Activated T-helper 17 cell treated with anti-CD3 and anti-CD28 coated beads, Interleukin-2, amount 50 U/mL, for 72 hours (primary cell): Measurements from ENCODE around the gene TAS2R46. TPM values are rescaled to one million over a fixed set of nuclear protein-coding genes. Genes with fewer than 3 reads are reported as not detected.
"Not testable (repeated sequence)": the region's sequence is repeated elsewhere in the genome, so short reads cannot be mapped to it uniquely, and the experiment has no call there.

Experiments used
- ATAC-seq: fragments of 150-1000 bp; cut with Tn5 transposase; replicated peaks from 2 replicates; pipeline ENCODE4 v1.10.0; 2021; ENCODE audit warnings: mild to moderate bottlenecking, moderate library complexity
- H3K27ac Mint-ChIP-seq: one replicate; pipeline ENCODE4 v1.8.0; 2022; ENCODE audit warnings: mixed read lengths
- H3K27me3 Mint-ChIP-seq: one replicate; pipeline ENCODE4 v1.8.0; 2022; ENCODE audit warnings: mixed read lengths
- H3K36me3 Mint-ChIP-seq: one replicate; pipeline ENCODE4 v1.8.0; 2022; ENCODE audit warnings: low read depth, mild to moderate bottlenecking, mixed read lengths
- H3K4me1 Mint-ChIP-seq: one replicate; pipeline ENCODE4 v1.8.0; 2022; ENCODE audit warnings: mixed read lengths
- H3K4me3 Mint-ChIP-seq: one replicate; pipeline ENCODE4 v1.8.0; 2022; ENCODE audit warnings: mild to moderate bottlenecking, mixed read lengths
- H3K9me3 Mint-ChIP-seq: one replicate; pipeline ENCODE4 v1.8.0; 2022; ENCODE audit warnings: mixed read lengths
- total RNA-seq, 2 donors: library from RNA; stranded (reverse); gene quantifications; one replicate each; pipeline ENCODE4 v1.2.3, GENCODE V29; 2022

Gene TAS2R46, protein sequence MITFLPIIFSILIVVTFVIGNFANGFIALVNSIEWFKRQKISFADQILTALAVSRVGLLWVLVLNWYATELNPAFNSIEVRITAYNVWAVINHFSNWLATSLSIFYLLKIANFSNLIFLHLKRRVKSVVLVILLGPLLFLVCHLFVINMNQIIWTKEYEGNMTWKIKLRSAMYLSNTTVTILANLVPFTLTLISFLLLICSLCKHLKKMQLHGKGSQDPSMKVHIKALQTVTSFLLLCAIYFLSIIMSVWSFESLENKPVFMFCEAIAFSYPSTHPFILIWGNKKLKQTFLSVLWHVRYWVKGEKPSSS
- 1 to 10 TPM; 1.8 to 3.1 TPM for total RNA-seq

GRCh38 chr12:11062194-11062593 lies at the start of gene TAS2R46:
TSS of gene TAS2R46 (minus strand) at chr12:11062294. CDS start at chr12:11062294, 0 bp downstream.
- not testable (repeated sequence) for H3K4me1 Mint-ChIP-seq, H3K27me3 Mint-ChIP-seq, H3K4me3 Mint-ChIP-seq, H3K36me3 Mint-ChIP-seq, H3K9me3 Mint-ChIP-seq, ATAC-seq
- peak within 1 kb of the TSS; percentile 7 for H3K27ac Mint-ChIP-seq

- ATAC-seq, H3K27me3 Mint-ChIP-seq: not testable (repeated sequence)
- Mint-ChIP-seq H3K4me3 (peak overlapping the region; percentile 36), H3K36me3 (peaks cover 85% of the 10 kb centered on the region), H3K27ac (peak overlapping the region; percentile 84), H3K4me1 (peaks cover 34% of the 10 kb centered on the region), H3K9me3 (peaks cover 16% of the 10 kb centered on the region)
These were observed 49.1 kb upstream of the TAS2R46 start for GRCh38 chr12:11111213-11111612.

DNA sequence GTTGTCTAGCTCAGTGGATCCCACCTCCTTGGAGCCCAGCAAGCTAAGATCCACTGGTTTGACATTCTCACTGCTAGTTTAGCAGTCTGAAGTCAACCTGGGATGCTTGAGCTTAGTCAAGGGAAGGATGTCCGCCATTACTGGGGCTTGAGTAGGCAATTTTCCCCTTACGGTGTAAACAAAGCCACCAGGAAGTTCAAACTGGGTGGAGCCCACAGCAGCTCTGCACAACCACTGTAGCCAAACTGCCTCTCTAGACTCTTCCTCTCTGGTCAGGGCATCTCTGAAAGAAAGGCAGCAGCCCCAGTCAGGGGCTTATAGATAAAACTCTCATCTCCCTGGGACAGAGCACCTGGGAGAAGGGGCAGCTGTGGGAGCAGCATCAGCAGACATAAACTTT lies 46.8 kb upstream of the TAS2R46 start:
- H3K27ac Mint-ChIP-seq, result peak overlapping the region; percentile 42
- peaks cover 22% of the 10 kb centered on the region for H3K9me3 Mint-ChIP-seq

GRCh38 chr12:11107719-11108118 lies 45.6 kb upstream of the TAS2R46 start:
- Mint-ChIP-seq H3K27me3 (no peaks in the 10 kb centered on the region), H3K4me1 (peaks cover 24% of the 10 kb centered on the region), H3K9me3 (peaks cover 21% of the 10 kb centered on the region), H3K4me3 (no peak overlapping the region), H3K36me3 (peaks cover 69% of the 10 kb centered on the region), H3K27ac (peak overlapping the region; percentile 35)
- ATAC-seq, result no peak

More for the DNA sequence above, 46.8 kb upstream of the TAS2R46 start:
- Mint-ChIP-seq H3K27me3 (no peaks in the 10 kb centered on the region), H3K4me3 (peak overlapping the region; percentile 44), H3K36me3 (peaks cover 69% of the 10 kb centered on the region), H3K4me1 (peaks cover 29% of the 10 kb centered on the region)
- no peak for ATAC-seq

GRCh38 chr12:11106288-11106687 lies 44.2 kb upstream of the TAS2R46 start:
- H3K4me1 Mint-ChIP-seq, result peaks cover 20% of the 10 kb centered on the region
- no peaks in the 10 kb centered on the region for H3K27me3 Mint-ChIP-seq
- H3K9me3 Mint-ChIP-seq, result peaks cover 15% of the 10 kb centered on the region
- H3K27ac Mint-ChIP-seq, result no peak overlapping the region
- peaks cover 67% of the 10 kb centered on the region for H3K36me3 Mint-ChIP-seq
- no peak overlapping the region for H3K4me3 Mint-ChIP-seq
- no peak for ATAC-seq

DNA sequence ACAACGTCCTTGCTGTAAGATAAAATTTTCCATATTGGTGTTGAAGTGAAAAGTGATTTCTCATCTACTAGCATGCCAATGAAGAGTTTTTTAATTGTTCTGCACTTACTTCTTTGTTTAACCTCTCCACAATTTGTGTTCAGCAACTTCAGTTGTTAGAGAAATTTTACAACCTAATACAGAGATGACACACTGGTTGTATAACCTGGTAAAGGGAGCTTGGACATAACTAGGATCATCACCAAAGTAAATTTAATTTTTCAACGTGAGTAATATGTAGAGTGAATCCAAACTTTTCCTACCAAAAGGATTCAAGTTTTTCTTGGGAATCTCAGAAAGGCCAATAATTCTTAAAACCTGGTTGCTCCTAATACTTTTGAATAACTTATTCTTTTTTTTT lies 43.5 kb upstream of the TAS2R46 start:
- no peak for ATAC-seq
- Mint-ChIP-seq H3K4me3 (no peak overlapping the region), H3K36me3 (peaks cover 64% of the 10 kb centered on the region), H3K9me3 (peaks cover 14% of the 10 kb centered on the region), H3K27me3 (no peaks in the 10 kb centered on the region), H3K4me1 (peaks cover 12% of the 10 kb centered on the region), H3K27ac (no peak overlapping the region)

DNA sequence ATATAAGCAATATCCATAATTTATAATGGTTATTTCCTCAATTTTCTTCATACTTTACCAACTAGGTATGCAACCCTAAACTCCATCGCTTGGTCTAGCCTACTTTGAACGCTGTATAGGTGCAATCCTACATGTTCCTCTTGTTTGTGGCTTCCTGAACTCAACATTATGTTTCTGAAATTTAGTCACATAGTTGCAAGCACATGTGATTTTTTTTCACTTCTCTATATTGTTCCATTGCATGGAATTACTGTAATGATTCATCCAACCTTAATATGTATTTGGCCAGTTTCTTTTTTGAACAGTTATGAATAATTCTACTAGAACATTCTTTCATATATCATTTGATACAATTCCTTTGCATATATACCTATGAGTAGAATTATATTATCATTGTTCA lies 32.8 kb upstream of the TAS2R46 start:
- not testable (repeated sequence) for H3K9me3 Mint-ChIP-seq, H3K4me1 Mint-ChIP-seq, H3K27ac Mint-ChIP-seq, H3K4me3 Mint-ChIP-seq, H3K27me3 Mint-ChIP-seq
- peak; percentile 94 for ATAC-seq
- peaks cover 35% of the 10 kb centered on the region for H3K36me3 Mint-ChIP-seq

DNA sequence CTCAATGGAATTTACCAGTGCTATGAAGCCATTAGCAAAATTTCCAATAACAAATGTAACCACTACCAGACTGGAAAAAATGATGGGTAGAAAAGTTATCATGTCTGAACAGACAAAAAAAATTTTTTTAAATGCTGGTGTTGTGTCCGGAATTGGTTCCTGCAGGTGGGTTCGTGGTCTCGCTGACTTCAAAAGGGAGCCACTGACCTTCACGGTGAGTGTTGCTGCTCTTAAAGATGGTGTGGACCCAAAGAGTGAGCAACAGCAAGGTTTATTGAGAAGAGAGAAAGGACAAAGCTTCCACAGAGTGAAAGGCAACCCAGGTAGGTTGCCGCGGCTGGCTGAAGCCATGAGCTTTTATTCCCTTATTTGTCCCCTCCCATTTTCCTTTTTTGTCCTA lies 30.0 kb upstream of the TAS2R46 start, which contains the start of gene TAS2R43:
Gene TAS2R43 (minus strand): TSS at position 186 of the 400 bp plus-strand sequence. CDS start 84 bp downstream, at position 102.
- H3K27ac Mint-ChIP-seq, result no peak within 1 kb of the TSS

DNA sequence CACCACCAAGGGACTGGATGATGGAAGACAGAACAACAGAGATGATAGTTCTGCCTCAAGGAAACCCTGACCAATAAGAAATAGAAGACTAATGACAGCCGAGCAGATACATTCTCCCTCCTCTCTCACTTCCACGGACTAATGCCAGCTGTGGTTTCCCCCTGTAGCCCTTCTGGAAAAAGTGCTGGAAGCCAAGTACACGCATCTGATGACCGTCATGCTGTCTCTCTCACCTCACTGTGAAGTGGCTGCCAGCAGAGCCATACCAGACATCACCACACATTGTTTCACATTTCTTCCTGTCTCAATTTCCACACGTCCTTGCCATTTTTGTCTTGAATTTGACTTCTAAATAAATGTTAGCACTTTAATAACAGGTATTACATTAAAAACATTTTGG lies 27.2 kb upstream of the TAS2R46 start:
- no peaks in the 10 kb centered on the region for H3K4me1 Mint-ChIP-seq

More for the DNA sequence above, 30.0 kb upstream of the TAS2R46 start, which contains the start of gene TAS2R43:
- no peaks in the 10 kb centered on the region for H3K27me3 Mint-ChIP-seq
- H3K4me1 Mint-ChIP-seq, result no peaks in the 10 kb centered on the region
- no peak within 1 kb of the TSS for H3K4me3 Mint-ChIP-seq
- peaks cover 25% of the 10 kb centered on the region for H3K36me3 Mint-ChIP-seq
- H3K9me3 Mint-ChIP-seq, result no peaks in the 10 kb centered on the region
- ATAC-seq, result no peak

DNA sequence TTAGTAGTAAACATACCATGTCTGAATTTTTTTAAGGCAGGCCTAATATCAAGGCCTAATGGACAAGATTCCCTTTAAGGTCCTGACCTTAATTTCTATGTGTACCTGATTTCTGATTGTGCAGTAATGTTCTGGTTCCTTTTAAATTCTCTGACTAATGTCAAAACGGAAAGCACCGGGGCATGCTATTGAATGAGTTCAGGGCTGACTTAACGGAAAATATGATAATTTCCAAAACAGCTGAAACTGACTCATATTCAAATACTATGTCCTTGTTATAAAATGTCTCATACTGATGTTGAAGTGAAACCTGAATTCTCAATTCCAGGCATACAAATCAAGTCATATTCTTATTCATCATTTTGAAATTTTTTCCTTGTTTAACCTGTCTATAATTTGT lies 23.3 kb upstream of the TAS2R46 start:
- Mint-ChIP-seq H3K36me3 (peaks cover 19% of the 10 kb centered on the region), H3K27me3 (no peaks in the 10 kb centered on the region), H3K9me3 (peaks cover 5% of the 10 kb centered on the region), H3K4me1 (no peaks in the 10 kb centered on the region), H3K4me3 (peak overlapping the region; percentile 25), H3K27ac (peak overlapping the region; percentile 84)
- peak; percentile 95 for ATAC-seq

More for the DNA sequence above, 27.2 kb upstream of the TAS2R46 start:
- Mint-ChIP-seq H3K9me3 (no peaks in the 10 kb centered on the region), H3K27ac (no peak overlapping the region), H3K36me3 (peaks cover 32% of the 10 kb centered on the region), H3K27me3 (no peaks in the 10 kb centered on the region), H3K4me3 (no peak overlapping the region)
- ATAC-seq, result no peak

DNA sequence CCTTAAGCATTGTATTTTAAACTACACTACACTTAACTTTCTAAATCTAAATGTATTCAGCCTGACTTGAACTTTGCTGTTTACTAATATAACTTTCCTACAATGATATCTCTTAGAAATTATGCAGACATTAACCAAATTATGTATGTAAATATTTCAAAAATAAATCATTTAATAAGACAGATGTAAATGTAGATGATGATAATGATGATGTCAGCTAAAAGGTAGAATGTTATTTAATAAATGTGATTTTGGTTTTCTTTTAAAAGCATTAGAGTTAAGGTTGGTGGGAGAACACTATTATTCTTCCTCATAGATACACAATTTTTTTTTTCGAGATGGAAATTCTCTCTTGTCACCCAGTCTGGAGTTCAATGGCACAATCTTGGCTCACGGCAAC lies 19.9 kb upstream of the TAS2R46 start:
- H3K36me3 Mint-ChIP-seq, result peaks cover 19% of the 10 kb centered on the region
- no peak overlapping the region for H3K27ac Mint-ChIP-seq
- no peak for ATAC-seq
- peaks cover 5% of the 10 kb centered on the region for H3K9me3 Mint-ChIP-seq
- peaks cover 13% of the 10 kb centered on the region for H3K4me1 Mint-ChIP-seq
- no peaks in the 10 kb centered on the region for H3K27me3 Mint-ChIP-seq
- H3K4me3 Mint-ChIP-seq, result no peak overlapping the region

DNA sequence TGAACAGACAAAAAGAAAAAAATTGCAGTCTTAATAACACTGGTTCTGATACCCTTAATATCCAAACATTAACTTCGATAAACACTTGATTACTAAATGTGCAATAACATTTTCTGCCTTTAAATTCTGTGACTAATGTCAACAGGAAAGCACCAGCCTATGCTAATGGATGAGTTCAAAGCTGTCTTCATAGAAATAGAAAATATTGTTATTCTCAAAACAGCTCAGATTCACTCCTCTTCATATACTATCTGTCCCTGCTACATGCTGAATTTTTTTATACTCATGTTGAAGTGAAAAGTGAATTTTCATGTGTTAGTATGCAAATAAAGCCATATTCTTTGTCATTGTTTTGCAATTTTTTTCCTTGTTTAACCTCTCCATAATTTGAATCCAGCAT lies 16.2 kb upstream of the TAS2R46 start:
- Mint-ChIP-seq H3K36me3 (peaks cover 16% of the 10 kb centered on the region), H3K4me3 (no peak overlapping the region), H3K27ac (no peak overlapping the region), H3K4me1 (peaks cover 26% of the 10 kb centered on the region), H3K9me3 (peaks cover 5% of the 10 kb centered on the region), H3K27me3 (no peaks in the 10 kb centered on the region)
- peak; percentile 60 for ATAC-seq

GRCh38 chr12:11075642-11076041 lies 13.5 kb upstream of the TAS2R46 start:
- Mint-ChIP-seq H3K27ac (no peak overlapping the region), H3K27me3 (no peaks in the 10 kb centered on the region), H3K4me1 (peaks cover 26% of the 10 kb centered on the region), H3K9me3 (no peaks in the 10 kb centered on the region), H3K4me3 (no peak overlapping the region), H3K36me3 (peaks cover 18% of the 10 kb centered on the region)
- peak; percentile 43 for ATAC-seq

DNA sequence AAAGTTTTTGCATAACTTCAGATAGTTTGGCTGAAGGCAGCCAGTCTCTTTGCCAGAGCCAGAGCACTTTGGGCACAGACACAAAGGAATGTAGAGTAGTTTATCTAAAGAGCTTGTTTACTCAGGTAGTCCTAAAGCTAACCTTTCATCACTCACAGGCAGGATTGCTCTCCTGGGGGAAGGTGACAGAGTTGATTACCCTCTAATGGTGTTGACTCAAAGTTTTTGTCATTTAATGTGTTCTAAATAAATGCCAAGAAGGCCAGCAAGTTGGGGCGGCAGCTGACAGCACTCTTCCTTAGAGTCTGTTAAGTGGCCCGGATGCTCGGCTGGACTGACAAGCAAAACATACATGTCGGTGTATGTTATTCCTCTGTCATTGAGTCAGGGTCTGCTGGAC lies 9.3 kb upstream of the TAS2R46 start:
- H3K4me3 Mint-ChIP-seq, result no peak overlapping the region
- peaks cover 18% of the 10 kb centered on the region for H3K36me3 Mint-ChIP-seq
- no peak for ATAC-seq
- H3K27ac Mint-ChIP-seq, result no peak overlapping the region
- no peaks in the 10 kb centered on the region for H3K27me3 Mint-ChIP-seq
- no peaks in the 10 kb centered on the region for H3K9me3 Mint-ChIP-seq
- H3K4me1 Mint-ChIP-seq, result peaks cover 14% of the 10 kb centered on the region

GRCh38 chr12:11070999-11071398 lies 8.9 kb upstream of the TAS2R46 start:
- Mint-ChIP-seq H3K27ac (no peak overlapping the region), H3K4me1 (peaks cover 14% of the 10 kb centered on the region), H3K9me3 (no peaks in the 10 kb centered on the region), H3K27me3 (no peaks in the 10 kb centered on the region), H3K4me3 (no peak overlapping the region), H3K36me3 (peaks cover 18% of the 10 kb centered on the region)
- no peak for ATAC-seq
